HG02885 (cell line): ENCODE results near the gene SEPTIN8.

Experiments
- ATAC-seq: cut with Tn5 transposase; IDR thresholded peaks from one replicate; pipeline ENCODE4 v1.9.1; 2021; ENCODE audit warnings: mild to moderate bottlenecking; ENCODE audit not compliant: unreplicated experiment, poor library complexity

The SEPTIN8 gene

DNA sequence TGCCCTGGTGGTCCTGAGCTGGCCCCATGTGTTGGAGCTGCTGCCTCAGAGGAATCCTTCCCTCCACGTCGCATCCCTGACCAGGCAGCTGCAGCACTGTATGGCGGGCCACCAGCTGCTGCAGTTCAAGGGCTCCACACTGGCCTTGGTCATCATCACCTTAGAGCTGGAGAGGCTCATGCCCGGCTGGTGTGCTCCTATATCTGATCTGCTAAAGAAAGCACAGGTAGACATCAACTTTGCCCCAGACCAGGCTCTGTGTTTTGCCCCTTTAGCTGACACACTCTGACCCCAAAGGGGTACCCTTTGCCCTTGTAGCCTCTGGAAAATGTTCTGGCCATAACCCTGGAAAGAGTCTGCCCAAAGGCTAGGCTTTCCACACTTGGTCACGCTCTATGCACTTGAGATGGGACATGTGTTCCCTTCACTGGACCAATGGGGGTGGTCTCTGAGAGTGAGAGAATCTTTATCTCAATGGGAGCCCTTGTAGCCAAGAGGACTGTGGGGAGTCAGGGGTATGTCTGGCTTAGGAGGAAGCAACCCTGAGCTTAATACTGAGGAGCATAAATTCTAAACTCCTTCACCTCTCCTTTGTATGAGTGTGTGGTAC lies 25.0 kb downstream of the SEPTIN8 start:
- ATAC-seq = no peak

- ATAC-seq = peak; percentile 41
These were observed 25.6 kb downstream of the SEPTIN8 start for GRCh38 chr5:132751444-132751843.

DNA sequence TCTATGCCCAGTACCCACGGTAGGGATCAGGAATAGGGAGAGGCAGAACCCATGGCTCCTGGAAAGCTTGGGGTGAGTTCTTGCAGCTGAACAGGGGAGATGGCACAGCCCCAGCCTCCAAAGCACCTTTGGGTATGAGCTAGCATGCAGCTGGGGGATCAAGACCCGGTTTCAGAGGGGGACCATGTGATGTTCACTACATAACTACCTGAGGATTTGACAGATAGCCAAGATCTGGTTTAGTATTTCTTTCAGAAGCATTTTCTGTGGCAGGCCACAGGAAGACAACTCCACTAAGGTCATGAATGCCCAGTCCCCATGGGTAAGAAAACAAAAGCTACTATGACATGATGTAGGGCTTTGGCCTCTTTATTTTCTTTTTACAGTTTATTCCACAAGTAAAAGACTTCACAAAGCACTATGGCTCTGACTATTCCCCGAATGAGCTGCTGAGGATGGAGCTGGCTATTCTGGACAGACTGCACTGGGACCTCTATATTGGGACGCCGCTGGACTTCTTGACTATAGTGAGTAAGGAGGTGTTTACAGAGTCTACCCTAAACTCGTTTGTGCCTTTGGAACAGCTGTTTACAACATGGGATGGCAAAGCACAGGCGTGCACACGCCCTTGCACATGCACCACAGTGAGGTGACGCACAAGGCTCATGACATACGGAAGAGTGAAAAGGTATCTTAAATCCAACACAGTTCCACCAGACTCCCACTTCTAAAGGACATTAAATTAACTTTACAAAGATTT lies 26.4 kb downstream of the SEPTIN8 start:
- ATAC-seq = peak; percentile 32

DNA sequence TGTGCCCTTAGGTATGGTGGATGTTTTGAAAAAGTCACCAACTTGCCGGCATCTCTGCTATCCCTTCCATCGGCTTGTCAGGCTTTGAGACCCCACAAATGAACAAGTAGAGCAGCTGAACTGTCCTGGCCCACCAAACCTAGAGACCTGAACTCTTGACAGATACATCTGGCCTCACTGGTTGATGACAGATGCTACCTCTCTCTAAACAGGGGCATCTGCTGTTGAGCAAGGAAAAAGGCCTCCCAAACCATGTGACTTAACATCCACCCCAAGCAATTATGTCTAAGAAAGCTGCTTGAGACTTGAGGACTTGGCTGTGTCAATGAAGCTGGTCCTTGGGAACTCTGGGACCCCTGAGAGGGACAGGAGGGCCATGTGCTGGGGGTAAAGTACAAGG lies 27.5 kb downstream of the SEPTIN8 start:
- no peak for ATAC-seq

GRCh38 chr5:132748522-132749000 lies 28.5 kb downstream of the SEPTIN8 start:
- no peak for ATAC-seq

DNA sequence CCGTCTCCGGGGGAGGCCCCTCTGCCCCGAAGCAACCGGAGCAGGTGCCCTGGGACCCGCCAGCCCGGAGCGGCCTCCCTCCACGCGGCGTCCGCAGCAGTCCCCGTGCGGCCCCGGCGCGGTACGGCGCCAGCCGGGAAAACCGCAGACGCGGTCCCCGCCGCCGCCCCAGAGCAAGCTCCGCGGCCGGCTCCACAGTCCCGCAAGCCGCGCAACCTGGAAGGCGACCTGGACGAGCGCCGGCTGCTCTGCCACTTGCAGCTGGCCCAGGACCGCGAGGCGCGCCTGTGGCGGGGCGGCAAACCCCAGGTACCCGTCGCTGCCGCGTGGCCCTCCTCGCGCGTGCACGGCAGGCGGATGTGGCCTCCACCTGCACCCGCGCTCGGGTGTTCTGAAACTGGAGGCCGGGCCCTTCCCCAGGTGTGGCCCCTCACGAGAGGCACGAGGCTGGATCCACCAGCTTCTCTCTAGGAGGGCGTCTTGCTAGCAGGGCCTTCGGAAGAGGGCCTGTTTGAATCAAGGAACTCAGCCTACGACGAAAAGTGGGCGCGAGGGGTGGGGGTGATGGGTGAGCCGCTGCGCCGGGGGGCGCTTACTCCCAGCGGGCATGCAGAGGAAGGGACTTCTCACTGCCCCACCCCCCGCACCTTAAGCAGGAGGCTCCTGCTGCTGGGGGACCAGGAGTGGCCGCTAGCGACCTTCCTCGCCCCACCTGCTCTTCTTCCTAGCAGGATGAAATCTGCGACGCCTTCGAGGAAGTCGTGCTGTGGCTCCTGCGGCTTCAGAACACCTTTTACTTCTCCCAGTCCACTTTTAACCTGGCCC lies 29.2 kb downstream of the SEPTIN8 start:
- peak; percentile 22 for ATAC-seq

DNA sequence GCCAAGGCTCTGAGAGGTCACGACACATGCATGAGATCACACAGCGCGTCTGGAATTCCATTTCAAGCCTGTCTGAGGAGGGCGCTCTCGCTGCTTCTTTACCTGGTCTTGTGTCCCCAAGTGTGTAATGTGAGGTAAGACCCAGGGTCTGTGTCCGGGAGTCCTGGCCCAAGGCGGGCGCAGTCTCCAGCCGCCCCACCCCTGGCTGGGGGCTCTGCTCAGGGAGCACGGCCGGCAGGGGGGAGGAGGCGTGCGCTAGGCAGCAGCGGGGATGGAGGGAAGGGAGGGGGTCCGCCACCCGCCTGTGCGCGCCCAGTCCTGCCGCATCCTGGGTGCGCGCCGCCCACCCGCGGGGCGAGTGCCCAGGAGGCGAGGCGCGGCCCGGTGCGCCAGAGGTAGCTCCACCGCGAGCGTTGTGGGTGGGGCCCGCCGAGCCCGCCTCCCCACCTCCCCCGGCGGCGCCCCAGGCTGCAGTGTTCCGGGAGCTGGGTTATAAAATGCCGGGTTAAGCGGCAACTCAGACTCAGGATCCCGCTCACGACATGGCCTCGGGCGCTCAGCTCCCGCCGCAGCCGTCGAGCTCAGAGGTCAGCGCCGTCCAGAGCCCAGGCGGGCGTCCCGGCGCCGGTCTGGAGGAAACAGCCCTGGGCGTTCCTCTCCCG lies 30.0 kb downstream of the SEPTIN8 start, which contains the start of gene CCNI2:
Gene CCNI2, plus strand, starts transcription at position 473 of the 662 bp plus-strand sequence. Its CDS starts 70 bp downstream, at position 543.
- peak; percentile 58 for ATAC-seq

GRCh38 chr5:132746592-132746953 lies 30.5 kb downstream of the SEPTIN8 start:
- ATAC-seq = no peak

DNA sequence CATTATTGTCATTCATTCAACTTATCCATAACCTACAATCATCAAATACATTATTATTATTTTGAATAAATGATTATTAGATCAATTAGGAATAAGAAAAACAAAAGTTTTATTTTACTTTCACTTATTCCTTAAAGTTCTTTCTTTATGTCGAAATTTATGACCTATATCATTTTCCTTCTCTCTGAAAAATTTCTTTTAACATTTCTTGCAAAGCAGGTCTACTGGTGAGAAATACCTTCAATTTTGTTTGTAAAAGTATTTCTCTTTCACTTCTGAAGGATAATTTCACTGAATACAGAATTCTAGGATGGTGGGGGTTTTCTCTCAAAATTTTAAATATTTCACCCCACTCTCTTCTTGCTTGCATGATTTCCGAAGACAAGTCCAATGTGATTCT lies 32.4 kb downstream of the SEPTIN8 start:
- ATAC-seq = no peak

DNA sequence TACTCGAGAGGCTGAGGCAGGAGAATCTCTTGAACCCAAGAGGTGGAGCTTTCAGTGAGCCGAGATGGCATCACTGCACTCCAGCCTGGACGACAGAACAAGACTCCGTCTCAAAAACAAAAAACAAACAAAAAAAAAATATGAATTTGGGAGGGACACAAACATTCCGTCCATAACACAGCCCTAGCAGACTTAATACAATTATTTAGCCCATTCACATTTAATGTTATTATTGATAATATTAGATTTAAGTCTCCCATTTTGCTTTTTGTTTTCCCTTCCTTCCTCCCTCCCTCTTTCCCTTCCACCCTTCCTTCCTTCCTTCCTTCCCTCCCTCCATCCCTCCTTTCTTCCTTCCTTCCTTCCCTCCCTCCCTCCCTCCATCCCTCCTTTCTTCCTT lies 34.4 kb downstream of the SEPTIN8 start:
- no peak for ATAC-seq

GRCh38 chr5:132742158-132742557 lies 34.9 kb downstream of the SEPTIN8 start:
- no peak for ATAC-seq

- no peak for ATAC-seq
These were observed 37.8 kb downstream of the SEPTIN8 start for GRCh38 chr5:132739232-132739631.

DNA sequence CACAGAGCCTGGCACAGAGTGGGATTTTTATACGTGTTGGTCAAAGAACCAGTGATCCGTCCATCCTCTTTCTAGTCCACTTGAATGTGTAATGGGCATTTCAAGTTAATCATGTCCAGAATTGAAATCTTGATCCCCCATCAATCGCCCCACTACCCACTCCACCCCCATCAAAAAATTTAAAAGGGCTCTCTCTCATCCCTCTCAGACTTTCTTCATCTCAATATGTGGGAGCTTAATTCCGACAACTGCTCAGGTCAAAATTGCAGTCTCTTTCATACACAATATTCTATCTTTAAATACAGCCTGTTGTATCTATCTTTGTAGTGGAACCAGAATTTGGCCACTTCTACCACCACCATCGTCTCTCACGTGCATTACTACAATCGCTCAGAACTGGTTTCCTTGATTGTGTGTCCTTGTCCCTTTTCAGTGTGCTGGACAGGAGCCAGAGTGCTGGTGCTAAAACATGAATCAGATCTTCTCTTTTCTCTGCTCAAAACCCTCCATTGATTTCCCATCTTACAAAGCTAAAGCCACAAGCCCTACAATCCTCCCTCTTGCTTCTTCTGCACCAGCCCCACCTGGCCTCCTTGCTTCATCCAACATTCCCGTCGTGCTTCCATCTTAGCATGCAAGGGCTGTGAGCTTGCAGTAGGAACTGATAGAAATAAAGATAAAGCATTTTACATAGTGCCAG lies 38.9 kb downstream of the SEPTIN8 start:
- ATAC-seq = no peak

DNA sequence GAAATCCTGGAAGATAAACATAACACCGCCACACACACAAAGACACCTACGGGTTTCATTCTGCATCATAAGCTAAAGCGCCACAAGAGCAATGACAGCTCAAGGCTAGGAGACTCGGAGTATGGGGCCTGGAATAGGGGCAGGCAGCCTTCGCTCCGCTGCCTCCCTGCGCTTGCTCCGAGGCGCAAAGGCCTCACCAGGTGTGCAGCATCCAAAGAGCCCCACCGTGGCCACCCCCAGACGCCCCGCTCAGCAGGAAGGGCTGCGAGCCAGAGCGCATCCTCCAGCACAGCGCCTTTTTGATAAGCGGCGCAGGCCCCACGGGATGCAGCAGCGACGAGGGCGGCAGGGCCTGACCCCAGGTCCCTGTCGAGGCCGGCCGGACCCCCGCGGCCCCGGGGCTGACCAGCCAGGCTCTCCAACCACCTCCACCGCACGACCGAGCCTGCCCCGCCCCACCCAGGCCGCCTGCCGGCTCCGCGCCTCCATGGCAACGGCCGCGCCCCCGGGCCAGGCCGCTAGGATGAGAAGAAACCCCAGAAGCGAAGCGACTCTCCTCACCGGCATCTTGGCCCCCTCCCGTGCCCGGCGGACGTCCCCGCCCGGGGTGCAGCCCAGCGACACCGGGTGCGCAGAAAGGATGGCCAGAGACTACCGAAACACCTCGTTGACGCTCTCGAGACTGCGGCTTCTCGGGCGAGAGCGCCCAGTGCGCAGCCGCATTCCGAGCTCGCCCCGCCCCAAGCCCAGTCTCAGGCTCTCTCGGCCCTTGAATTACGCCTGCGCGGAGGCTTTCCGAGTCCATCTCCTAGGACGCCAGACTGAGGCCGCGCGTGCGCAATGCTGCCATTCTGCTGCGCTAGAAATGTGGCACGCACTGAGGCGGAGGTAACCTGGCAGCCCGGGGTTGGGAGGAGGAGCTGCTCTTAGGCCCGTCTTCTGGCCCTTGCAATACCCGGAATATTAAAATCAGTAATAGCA lies 39.9 kb downstream of the SEPTIN8 start, which contains the start of gene KIF3A:
Gene KIF3A, minus strand, starts transcription at position 694 of the 981 bp plus-strand sequence. Its CDS starts 127 bp downstream, at position 567.
- ATAC-seq = peak; percentile 89

- ATAC-seq = no peak
These were observed 42.4 kb downstream of the SEPTIN8 start for GRCh38 chr5:132734687-132735086.

DNA sequence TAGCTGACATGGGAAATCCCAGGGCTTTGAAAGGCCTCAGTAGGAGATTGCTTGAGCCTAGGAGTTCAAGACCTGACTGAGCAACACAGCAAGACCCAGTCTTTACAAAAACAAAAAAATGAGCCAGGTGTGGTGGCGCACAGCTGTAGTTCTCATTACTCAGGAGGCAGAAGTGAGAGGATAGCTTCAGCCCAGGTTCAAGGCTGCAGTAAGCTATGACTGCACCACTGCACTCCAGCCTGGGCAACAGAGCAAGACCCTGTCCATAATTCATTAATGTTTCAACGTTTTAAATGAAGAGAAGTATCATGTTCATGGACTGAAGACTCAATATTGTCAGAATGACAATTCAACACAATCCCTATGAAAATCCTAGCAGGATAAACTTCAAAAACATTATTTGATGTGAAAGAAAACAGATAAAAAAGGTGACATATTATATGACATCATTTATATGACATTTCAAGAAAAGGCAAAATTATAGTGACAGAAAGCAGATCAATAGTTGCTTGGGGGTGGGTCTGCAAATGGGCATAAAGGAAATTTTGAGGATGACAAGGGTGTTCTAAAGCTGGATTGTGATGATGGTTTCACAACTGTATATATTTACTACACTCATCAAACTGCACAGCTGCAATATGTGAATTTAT lies 43.4 kb downstream of the SEPTIN8 start:
- ATAC-seq = no peak

DNA sequence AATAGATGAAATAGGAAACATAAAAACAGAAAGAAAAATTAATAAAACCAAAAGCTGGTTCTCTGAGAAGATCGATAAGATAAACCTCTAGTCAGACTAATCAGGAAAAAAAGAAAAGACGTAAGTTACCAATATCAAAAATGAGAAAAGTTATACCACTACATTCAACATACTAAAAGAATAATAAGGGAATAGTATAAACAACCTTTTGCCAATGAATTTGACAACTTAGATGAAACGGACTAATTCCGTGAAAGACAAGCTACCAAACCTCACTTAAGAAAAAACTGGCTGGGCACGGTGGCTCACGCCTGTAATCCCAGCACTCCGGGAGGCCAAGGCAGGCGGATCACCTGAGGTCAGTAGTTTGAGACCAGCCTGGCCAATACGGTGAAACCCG lies 47.1 kb downstream of the SEPTIN8 start:
- no peak for ATAC-seq

DNA sequence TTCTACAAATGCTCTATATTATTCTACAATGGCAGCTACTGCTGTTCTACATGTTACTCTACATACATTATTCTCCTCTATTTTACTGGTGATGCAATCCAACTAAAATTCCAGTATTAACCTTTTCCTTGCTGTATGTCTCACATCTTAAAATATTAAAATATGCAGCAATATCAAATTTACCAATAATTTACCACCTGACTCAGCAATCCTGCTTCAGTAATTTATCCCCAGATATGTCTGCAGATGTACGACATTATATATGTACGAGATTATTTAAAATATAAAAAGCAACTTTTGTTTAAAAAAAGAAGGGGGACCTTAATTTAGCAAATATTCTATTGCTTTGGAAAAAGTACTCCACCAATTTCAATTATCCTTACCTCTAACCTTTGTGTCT lies 51.3 kb downstream of the SEPTIN8 start:
- ATAC-seq = no peak
